Testis (tissue), 5 donors: ENCODE data around the gene USP36. TPM values are rescaled to one million over a fixed set of nuclear protein-coding genes. Genes with fewer than 3 reads are reported as not detected.
"Not testable (repeated sequence)": the region's sequence is repeated elsewhere in the genome, so short reads cannot be mapped to it uniquely, and the experiment has no call there.

Experiments
- DNase-seq: peaks from one replicate; pipeline ENCODE4 v3.0.0-alpha.2; 2019
- H3K27ac ChIP-seq, 2 donors: fragments of 200-600 bp; sonication (generic); one replicate each; pipeline ENCODE4 v1.5.1; 2019
- H3K27me3 ChIP-seq: fragments of 200-600 bp; sonication (generic); one replicate; pipeline ENCODE4 v1.5.1; 2019
- H3K36me3 ChIP-seq: fragments of 200-600 bp; sonication (generic); one replicate; pipeline ENCODE4 v1.5.1; 2017; ENCODE audit warnings: low read depth; ENCODE audit errors: missing control alignments
- H3K4me1 ChIP-seq: fragments of 200-600 bp; sonication (generic); one replicate; pipeline ENCODE4 v1.5.1; 2019
- H3K4me3 ChIP-seq, 2 donors: fragments of 200-600 bp; sonication (generic); one replicate each; pipeline ENCODE4 v1.5.1; 2017 to 2019
- H3K9me3 ChIP-seq: fragments of 200-600 bp; sonication (generic); one replicate; pipeline ENCODE4 v1.5.1; 2017
- POLR2A ChIP-seq: fragments of 450-650 bp; IDR thresholded peaks from one replicate; pipeline ENCODE4 v1.6.1; 2017; ENCODE audit warnings: antibody characterized with exemption, mild to moderate bottlenecking, moderate library complexity
- WGBS, 2 donors: methylation state at CpG; one replicate each; pipeline ENCODE4 v1.1.5; 2018; 5-methylcytosine and 5-hydroxymethylcytosine counted together
- intact Hi-C: fragments of 100-400 bp; cut with DNase I; formaldehyde crosslinking; loops from one replicate; pipeline ENCODE4 v1.15.1; 2023; ENCODE audit warnings: low total_unique reads
- long read RNA-seq, 2 donors: transcript quantifications; one replicate each; lab custom pipeline, GENCODE V29; 2026
- polyA plus RNA-seq: library from polyadenylated mRNA; stranded (reverse); fragments of 350-450 nt; fragmentation: Illumina TruSeq; extraction: RNeasy Lipid Tissue Mini Kit (QIAGEN cat#74804); gene quantifications from one replicate; pipeline ENCODE4 v1.2.3, GENCODE V29; 2014; ENCODE audit warnings: low read depth, low replicate concordance; ENCODE audit not compliant: insufficient read depth
- total RNA-seq, 2 donors: library from RNA; depleted of rRNA; stranded (reverse); fragments of >200 nt; gene quantifications; one replicate each; pipeline ENCODE4 v1.2.3, GENCODE V29; 2016
- TF ChIP-seq, protein P1 (sequence below), 3 experiments: fragments of 450-650 bp in 2 of 3; fragments of 200-600 bp in 1 of 3; sonication (generic) in 1 of 3; IDR thresholded peaks; one replicate each; pipeline ENCODE4 v1.5.1; 2016 to 2019; ENCODE audit warnings: antibody characterized with exemption in 3 of 3, mild to moderate bottlenecking in 2 of 3, moderate library complexity in 1 of 3

The USP36 gene
- total RNA-seq (10 to 100 TPM; 77.5 to 79.8 TPM), polyA plus RNA-seq (32.8 TPM)
- long read RNA-seq, donor 1, full-length matches to known transcripts = 4 of 11 reads
- long read RNA-seq, donor 1, partial matches to known transcripts = 7 of 11 reads
- long read RNA-seq, donor 1, other reads (novel, unspliced or antisense) = 0 of 11 reads
- long read RNA-seq, donor 2, full-length matches to known transcripts = 1 of 1 reads
- long read RNA-seq, donor 2, partial matches to known transcripts = 0 of 1 reads
- long read RNA-seq, donor 2, other reads (novel, unspliced or antisense) = 0 of 1 reads

DNA sequence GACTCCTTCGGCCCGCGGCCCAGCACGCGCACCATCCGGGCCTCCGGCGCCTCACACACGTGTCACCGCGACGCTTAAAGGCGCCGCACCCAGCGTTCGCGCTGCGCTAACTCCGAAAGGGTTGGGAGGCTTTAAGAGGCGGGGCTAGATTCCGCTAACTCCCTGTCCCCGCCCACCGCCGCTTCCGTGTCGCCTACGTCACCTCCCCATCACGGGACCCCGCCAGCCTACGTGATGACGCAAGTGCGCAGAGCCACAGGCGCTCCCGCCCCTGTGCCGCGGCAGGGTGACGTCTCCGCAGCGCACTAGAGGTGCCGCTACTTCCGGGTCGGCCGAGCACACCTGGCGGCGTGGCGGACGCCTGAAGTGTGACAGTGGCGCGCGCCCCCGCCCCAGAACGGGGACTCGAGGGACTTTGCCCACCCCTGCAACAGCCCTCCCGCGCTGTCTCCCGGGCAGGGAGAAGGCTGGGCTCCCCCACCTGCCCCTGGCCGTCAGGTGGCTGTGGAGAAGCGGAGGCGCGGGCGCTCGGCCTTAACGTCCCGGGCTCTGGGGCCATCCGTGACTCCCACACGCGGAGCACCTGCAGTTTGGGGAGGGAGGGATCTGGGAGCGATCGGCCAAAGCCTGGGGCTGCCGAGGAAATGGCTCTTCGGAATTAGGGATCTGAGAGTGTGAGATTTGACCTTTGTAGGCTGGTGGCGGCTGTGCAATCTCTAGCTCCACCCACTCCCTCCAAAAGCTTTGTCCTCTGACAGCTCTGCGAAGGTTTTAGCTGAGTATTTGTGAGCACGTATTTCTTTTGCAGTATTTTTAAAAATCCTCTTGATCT is at the start of gene USP36:
TSS of gene USP36 (minus strand) at position 35 of the 832 bp plus-strand sequence. CDS start 4,451 bp downstream, outside the sequence.
- intact Hi-C loops = no loop called here
- Histone ChIP-seq H3K36me3 (no peaks in the 10 kb centered on the region), H3K4me1 (peaks cover 14% of the 10 kb centered on the region), H3K4me3 (peak within 1 kb of the TSS; percentile 97 to 98), H3K9me3 (no peaks in the 10 kb centered on the region), H3K27me3 (no peaks in the 10 kb centered on the region), H3K27ac (peak within 1 kb of the TSS; percentile 98 to 99)
- DNase-seq = peak; percentile 100
- 0 to 1% methylated on average over 14 to 72 of the region's 74 CpGs for WGBS, 2 donors
- no peak for TF ChIP-seq POLR2A
- TF ChIP-seq, protein P1, sequence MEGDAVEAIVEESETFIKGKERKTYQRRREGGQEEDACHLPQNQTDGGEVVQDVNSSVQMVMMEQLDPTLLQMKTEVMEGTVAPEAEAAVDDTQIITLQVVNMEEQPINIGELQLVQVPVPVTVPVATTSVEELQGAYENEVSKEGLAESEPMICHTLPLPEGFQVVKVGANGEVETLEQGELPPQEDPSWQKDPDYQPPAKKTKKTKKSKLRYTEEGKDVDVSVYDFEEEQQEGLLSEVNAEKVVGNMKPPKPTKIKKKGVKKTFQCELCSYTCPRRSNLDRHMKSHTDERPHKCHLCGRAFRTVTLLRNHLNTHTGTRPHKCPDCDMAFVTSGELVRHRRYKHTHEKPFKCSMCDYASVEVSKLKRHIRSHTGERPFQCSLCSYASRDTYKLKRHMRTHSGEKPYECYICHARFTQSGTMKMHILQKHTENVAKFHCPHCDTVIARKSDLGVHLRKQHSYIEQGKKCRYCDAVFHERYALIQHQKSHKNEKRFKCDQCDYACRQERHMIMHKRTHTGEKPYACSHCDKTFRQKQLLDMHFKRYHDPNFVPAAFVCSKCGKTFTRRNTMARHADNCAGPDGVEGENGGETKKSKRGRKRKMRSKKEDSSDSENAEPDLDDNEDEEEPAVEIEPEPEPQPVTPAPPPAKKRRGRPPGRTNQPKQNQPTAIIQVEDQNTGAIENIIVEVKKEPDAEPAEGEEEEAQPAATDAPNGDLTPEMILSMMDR (IDR thresholded peaks at IDR 0.05) = peak in 2 of 3 experiments; percentile 41 to 48

GRCh38 chr17:78890096-78890495 is 49.5 kb upstream of the USP36 start:
- 88 to 89% methylated on average over 10 to 11 of the region's 11 CpGs for WGBS, 2 donors

GRCh38 chr17:78889531-78889930 is 48.9 kb upstream of the USP36 start:
- Histone ChIP-seq H3K9me3 (no peaks in the 10 kb centered on the region), H3K36me3 (no peaks in the 10 kb centered on the region), H3K27me3 (no peaks in the 10 kb centered on the region), H3K27ac (peak overlapping the region in 1 of 2 donors; percentile 9), H3K4me1 (peaks cover 54% of the 10 kb centered on the region), H3K4me3 (no peak overlapping the region)
- 65 to 84% methylated on average over 8 of the region's 8 CpGs for WGBS, 2 donors
- no peak for TF ChIP-seq POLR2A
- TF ChIP-seq, protein P1 (IDR thresholded peaks at IDR 0.05) = no peak
- no peak for DNase-seq
- intact Hi-C loops = no loop called here

More at GRCh38 chr17:78890096-78890495, 49.5 kb upstream of the USP36 start:
- H3K4me3 ChIP-seq, H3K36me3 ChIP-seq, intact Hi-C loops, DNase-seq, H3K9me3 ChIP-seq, H3K27me3 ChIP-seq: not testable (repeated sequence)
- Histone ChIP-seq H3K27ac (peak overlapping the region in 1 of 2 donors; percentile 9), H3K4me1 (peaks cover 53% of the 10 kb centered on the region)

DNA sequence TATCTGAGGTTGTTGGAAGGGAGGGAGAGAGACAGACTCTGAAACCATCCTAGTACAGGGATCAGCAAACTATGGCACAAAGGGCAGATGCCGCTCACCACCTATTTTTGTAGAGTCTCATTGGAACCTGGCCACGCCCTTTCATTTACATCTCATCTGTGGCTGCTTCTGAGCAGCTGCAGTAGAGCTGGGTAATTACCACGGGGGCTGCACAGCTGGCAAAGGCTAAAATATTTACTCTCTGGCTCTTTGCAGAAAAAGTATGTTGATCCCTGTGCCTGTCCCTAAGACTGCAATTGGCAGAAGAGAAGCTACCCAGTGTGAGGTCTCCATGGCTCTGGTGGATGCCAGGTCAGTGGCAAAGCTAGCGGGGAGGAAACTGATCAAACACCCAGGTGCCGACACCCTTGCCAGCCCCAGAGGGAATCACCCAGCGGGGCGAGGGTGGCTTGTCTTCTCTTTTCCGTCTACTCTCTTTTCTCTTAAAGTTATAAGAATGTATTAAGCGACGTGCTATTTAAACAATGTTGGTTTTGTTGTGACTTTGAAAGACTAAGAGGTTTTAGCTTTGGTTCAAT is 48.4 kb upstream of the USP36 start:
- Histone ChIP-seq H3K27ac (peak overlapping the region in 1 of 2 donors; percentile 9), H3K4me1 (peaks cover 55% of the 10 kb centered on the region), H3K4me3 (no peak overlapping the region), H3K36me3 (no peaks in the 10 kb centered on the region), H3K9me3 (no peaks in the 10 kb centered on the region), H3K27me3 (no peaks in the 10 kb centered on the region)
- 61 to 88% methylated on average over 10 of the region's 10 CpGs for whole genome bisulfite sequencing, 2 donors
- intact Hi-C loops = no loop called here
- DNase-seq = no peak
- TF ChIP-seq POLR2A = no peak
- TF ChIP-seq, protein P1 (IDR thresholded peaks at IDR 0.05) = no peak

DNA sequence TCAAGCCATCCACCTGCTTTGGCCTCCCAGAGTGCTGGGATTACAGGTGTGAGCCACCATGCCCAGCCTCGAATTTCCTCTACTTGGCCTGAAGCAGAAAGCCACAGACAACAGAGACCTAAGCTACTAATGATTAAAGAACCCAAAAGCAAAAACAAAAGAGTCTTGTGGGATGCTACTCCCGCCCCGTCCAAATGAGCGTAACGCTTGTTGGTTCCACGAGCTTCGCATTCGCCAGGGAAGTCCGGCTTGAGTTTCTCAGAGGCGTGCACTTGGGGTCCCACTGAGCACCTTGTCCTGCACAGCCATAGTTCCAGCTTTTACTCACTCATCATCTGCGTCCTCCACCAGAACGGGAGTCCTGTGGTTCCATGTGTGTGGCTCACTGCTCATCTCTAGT is 46.3 kb upstream of the USP36 start:
- Histone ChIP-seq H3K36me3 (no peaks in the 10 kb centered on the region), H3K27me3 (no peaks in the 10 kb centered on the region), H3K9me3 (no peaks in the 10 kb centered on the region), H3K4me3 (no peak overlapping the region), H3K27ac (no peak overlapping the region), H3K4me1 (peaks cover 58% of the 10 kb centered on the region)
- WGBS, 2 donors = 89 to 93% methylated on average over 12 of the region's 12 CpGs
- intact Hi-C loops = no loop called here
- TF ChIP-seq POLR2A = no peak
- TF ChIP-seq, protein P1 (IDR thresholded peaks at IDR 0.05) = no peak
- DNase-seq = no peak
